ENCODE results near the gene MAGEC3. TPM values are rescaled to one million over a fixed set of nuclear protein-coding genes. Genes with fewer than 3 reads are reported as not detected.

MAGEC3 gene
- total and polyA plus RNA-seq, 9 of the 15 experiments (the other 6 are each of a cell fraction or from before 2014, with no cell fraction given): 0.11 to 0.28 (median 0.17) TPM; not detected in 6

GRCh38 chrX:141947350-141947749 is 109.2 kb downstream of the MAGEC3 start:
- no peaks in the 10 kb centered on the region for H3K9me3 ChIP-seq (replicated peaks; ENCODE audit: control insufficient read depth, insufficient read depth, low read depth, low read length)
- no peaks in the 10 kb centered on the region for H3K4me1 ChIP-seq (replicated peaks in 1 of 2; ENCODE audit: control insufficient read depth in 2 of 2, insufficient read depth in 2 of 2, low read length in 2 of 2)
- no peak for TF ChIP-seq ZNF217 (CRISPR knock-in tag; IDR thresholded peaks at IDR 0.05)
- no peak for TF ChIP-seq SFPQ (IDR thresholded peaks at IDR 0.05; ENCODE audit: low read depth, low read length)
- TF ChIP-seq ZNF311 (CRISPR knock-in tag; IDR thresholded peaks at IDR 0.05): no peak
- no peaks in the 10 kb centered on the region for H3K9me1 ChIP-seq (ENCODE audit: control insufficient read depth, insufficient read depth, low read length)
- no peak for ATAC-seq
- in situ Hi-C loops (cut with MboI): no loop called here
- H3K27me3 ChIP-seq (ENCODE audit: control insufficient read depth in 2 of 2, insufficient read depth in 2 of 2, low read length in 2 of 2): no peaks in the 10 kb centered on the region
- no peak for FAIRE-seq
- BruUV-seq (replicated peaks): no TSS peak
- ChIA-PET POLR2A (no interaction called here), CTCF (ENCODE audit: low intra/inter-chr PET ratio) (no interaction called here)
- H3K79me2 ChIP-seq (ENCODE audit: control insufficient read depth, insufficient read depth, low read length): no peaks in the 10 kb centered on the region
- no peak overlapping the region for H3K27ac ChIP-seq (ENCODE audit: extremely low read depth, low read depth, low read length)
- no peak for DNase-seq (ENCODE audit: extremely low read depth in 1 of 4, low spot score in 3 of 4)
- no peak overlapping the region for H3K4me2 ChIP-seq (ENCODE audit: insufficient read depth, low read length)
- H3K36me3 ChIP-seq (ENCODE audit: control insufficient read depth, insufficient read depth, low read length): no peaks in the 10 kb centered on the region
- WGBS (ENCODE audit: insufficient coverage, low coverage, missing lambda C conversion rate): no CpG with 5 or more reads among the region's 3 CpGs
- no peaks in the 10 kb centered on the region for H4K20me1 ChIP-seq (replicated peaks; ENCODE audit: control insufficient read depth, insufficient read depth, low read length)
- intact Hi-C loops (cut with micrococcal nuclease): no loop called here
- H2AFZ ChIP-seq (ENCODE audit: low read depth, low read length): no peak overlapping the region
- H3K9ac ChIP-seq (ENCODE audit: insufficient read depth in 1 of 2, low read depth in 2 of 2, low read length in 2 of 2): no peak overlapping the region
- no peak overlapping the region for H3K4me3 ChIP-seq

Other genes with a start within 250 kb of the MAGEC3 start
- not detected in 2 replicates for gene SPANXA2, start 248.6 kb upstream of the MAGEC3 start, total RNA-seq (2014; rRNA removed)
- gene SPANXA2, start 248.6 kb upstream of the MAGEC3 start, total RNA-seq (2014; rRNA removed; fragmentation: Illumina TruSeq; extraction: Trizol): not detected in 2 replicates
- not detected in 2 replicates for gene SPANXA2, start 248.6 kb upstream of the MAGEC3 start, total RNA-seq (2015; rRNA removed; fragmentation: Illumina TruSeq; extraction: Trizol)
- not detected in 2 replicates for gene SPANXA2, start 248.6 kb upstream of the MAGEC3 start, total RNA-seq (2021)
- not detected in 2 replicates for gene SPANXA2, start 248.6 kb upstream of the MAGEC3 start, polyA plus RNA-seq (2011; rRNA removed)
- gene SPANXA2, start 248.6 kb upstream of the MAGEC3 start, polyA plus RNA-seq (2014; fragmentation: Illumina TruSeq; extraction: Trizol): not detected in 2 replicates
- gene SPANXA2, start 248.6 kb upstream of the MAGEC3 start, polyA plus RNA-seq (2014; fragmentation: Nextera tagmentation; extraction: Ambion mirVana): under 1 TPM; 0.17 to 0.22 TPM
- not detected in 2 replicates for gene SPANXA2, start 248.6 kb upstream of the MAGEC3 start, polyA plus RNA-seq (2014; rRNA removed)
- 0.24 TPM in 1 of 2 replicates, not detected in the other for gene SPANXD, start 139.6 kb upstream of the MAGEC3 start, total RNA-seq (2014; rRNA removed)
- not detected in 2 replicates for gene SPANXD, start 139.6 kb upstream of the MAGEC3 start, total RNA-seq (2014; rRNA removed; fragmentation: Illumina TruSeq; extraction: Trizol)
- gene SPANXD, start 139.6 kb upstream of the MAGEC3 start, total RNA-seq (2015; rRNA removed; fragmentation: Illumina TruSeq; extraction: Trizol): not detected in 2 replicates
- gene SPANXD, start 139.6 kb upstream of the MAGEC3 start, total RNA-seq (2021): not detected in 2 replicates
- gene SPANXD, start 139.6 kb upstream of the MAGEC3 start, polyA plus RNA-seq (2011; rRNA removed): not detected in 2 replicates
- gene SPANXD, start 139.6 kb upstream of the MAGEC3 start, polyA plus RNA-seq (2014; fragmentation: Illumina TruSeq; extraction: Trizol): not detected in 2 replicates
- not detected for gene SPANXD, start 139.6 kb upstream of the MAGEC3 start, polyA plus RNA-seq (2014; fragmentation: Nextera tagmentation; extraction: Ambion mirVana)
- 0.20 TPM in 1 of 2 replicates, not detected in the other for gene SPANXD, start 139.6 kb upstream of the MAGEC3 start, polyA plus RNA-seq (2014; rRNA removed)
- 5.7 and 6.3 TPM in 2 replicates for gene MAGEC1, start 65.6 kb downstream of the MAGEC3 start, total RNA-seq (2014; rRNA removed)
- 7.6 and 7.8 TPM in 2 replicates for gene MAGEC1, start 65.6 kb downstream of the MAGEC3 start, total RNA-seq (2014; rRNA removed; fragmentation: Illumina TruSeq; extraction: Trizol)
- 5.6 and 7.7 TPM in 2 replicates for gene MAGEC1, start 65.6 kb downstream of the MAGEC3 start, total RNA-seq (2015; rRNA removed; fragmentation: Illumina TruSeq; extraction: Trizol)
- 36.9 and 37.0 TPM in 2 replicates for gene MAGEC1, start 65.6 kb downstream of the MAGEC3 start, total RNA-seq (2021)
- gene MAGEC1, start 65.6 kb downstream of the MAGEC3 start, polyA plus RNA-seq (2011; rRNA removed): 6.3 and 23.1 TPM in 2 replicates
- gene MAGEC1, start 65.6 kb downstream of the MAGEC3 start, polyA plus RNA-seq (2014; fragmentation: Illumina TruSeq; extraction: Trizol): 46.3 and 56.6 TPM in 2 replicates
- 10 to 100 TPM; 21.4 to 42.7 TPM for gene MAGEC1, start 65.6 kb downstream of the MAGEC3 start, polyA plus RNA-seq (2014; fragmentation: Nextera tagmentation; extraction: Ambion mirVana)
- gene MAGEC1, start 65.6 kb downstream of the MAGEC3 start, polyA plus RNA-seq (2014; rRNA removed): 34.1 and 43.9 TPM in 2 replicates

Data from K562 (cell line).